ENCODE measurements around the gene NRROS.
A peak's percentile ranks its signal among the peaks of the same experiment; 100 is the strongest.
"Not testable (repeated sequence)": the region's sequence is repeated elsewhere in the genome, so short reads cannot be mapped to it uniquely, and the experiment has no call there.

NRROS gene

DNA sequence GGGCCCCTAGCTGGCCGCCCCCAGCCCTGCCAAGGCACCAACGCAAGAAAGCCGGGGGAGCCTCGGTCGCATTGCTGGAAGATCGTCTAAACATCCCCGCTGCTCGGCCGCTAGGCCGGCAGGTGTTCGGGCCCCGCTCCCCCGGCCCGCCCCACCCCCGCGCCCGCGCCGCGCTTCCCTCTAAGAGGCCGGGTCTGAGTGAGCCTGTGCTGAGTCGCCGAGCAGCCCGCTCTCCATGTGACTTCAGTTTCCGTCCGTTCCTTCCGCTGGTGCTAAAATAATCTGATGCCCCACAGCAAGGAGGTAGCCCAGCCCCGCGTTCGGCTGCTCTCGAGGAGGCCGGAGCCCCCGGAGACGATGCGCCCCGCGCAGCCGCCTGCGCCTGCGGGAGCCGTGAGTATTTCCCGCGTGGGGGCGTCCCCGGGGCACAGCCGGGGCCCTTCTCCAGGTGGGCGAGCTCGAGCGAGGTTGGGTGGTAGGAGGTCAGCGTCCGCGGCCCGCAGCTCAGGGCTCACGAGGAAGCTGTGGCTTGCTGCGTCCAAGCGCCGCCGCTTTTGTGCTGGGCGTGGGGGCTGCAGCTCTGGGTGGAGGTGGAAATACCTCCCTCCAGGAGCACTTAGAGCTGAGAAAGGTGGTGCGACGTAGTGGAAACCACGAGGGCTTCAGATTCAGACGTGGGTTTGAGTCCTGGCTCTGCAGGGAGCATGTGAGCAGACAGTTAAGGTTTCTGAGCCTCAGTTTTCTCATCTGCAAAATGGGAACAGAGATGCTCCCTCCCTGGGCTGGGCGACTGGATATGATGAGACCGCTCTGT lies at the start of gene NRROS:
NRROS (plus strand) TSS at position 212 of the 814 bp plus-strand sequence. CDS start 14,846 bp downstream, outside the sequence.
- no peak for DNase-seq (ENCODE audit: low read depth, low spot score)
- no peak within 1 kb of the TSS for H3K27ac ChIP-seq

DNA sequence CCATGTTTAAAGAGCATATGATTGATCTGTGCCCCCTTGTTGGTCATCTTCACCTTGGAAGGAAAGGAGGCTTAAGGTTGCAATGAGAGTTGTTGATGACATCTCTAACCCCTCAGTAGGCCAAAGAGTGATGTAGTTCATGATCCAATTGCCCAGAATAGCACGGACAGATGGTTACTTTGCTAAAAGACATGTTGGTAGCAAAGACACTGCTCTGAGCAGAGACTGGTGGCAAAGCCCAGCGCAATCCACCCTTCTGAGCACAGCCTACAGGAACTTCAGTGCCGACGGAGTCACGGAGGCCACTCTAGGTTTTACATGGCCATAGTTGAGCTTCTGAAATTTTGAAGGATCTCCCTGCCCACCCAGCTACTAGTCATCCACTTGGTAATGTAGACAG lies 49.2 kb upstream of the NRROS start:
- DNase-seq (ENCODE audit: low read depth, low spot score), result no peak
- H3K27ac ChIP-seq, result no peak overlapping the region

DNA sequence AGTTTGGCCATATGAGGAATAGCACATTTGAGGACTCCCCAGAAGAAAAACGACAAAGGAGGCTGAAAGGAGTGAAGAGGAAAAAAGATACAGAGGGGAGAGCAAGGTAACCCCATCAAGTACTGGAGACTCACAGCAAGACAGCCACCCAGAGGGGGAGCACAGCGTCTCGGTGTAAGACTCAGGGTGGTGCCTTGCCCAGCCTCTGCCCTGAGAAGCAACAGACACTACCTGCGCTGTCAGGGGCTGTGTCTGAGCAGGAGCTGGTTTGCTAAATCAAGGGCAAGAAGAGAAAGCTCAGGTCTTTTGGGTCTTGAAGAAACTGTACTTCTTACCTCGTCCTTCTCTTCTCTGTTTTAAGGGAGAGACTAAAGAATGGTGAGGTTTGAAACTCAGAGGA lies 43.1 kb upstream of the NRROS start:
- DNase-seq (ENCODE audit: low read depth, low spot score), result no peak
- no peak overlapping the region for H3K27ac ChIP-seq

DNA sequence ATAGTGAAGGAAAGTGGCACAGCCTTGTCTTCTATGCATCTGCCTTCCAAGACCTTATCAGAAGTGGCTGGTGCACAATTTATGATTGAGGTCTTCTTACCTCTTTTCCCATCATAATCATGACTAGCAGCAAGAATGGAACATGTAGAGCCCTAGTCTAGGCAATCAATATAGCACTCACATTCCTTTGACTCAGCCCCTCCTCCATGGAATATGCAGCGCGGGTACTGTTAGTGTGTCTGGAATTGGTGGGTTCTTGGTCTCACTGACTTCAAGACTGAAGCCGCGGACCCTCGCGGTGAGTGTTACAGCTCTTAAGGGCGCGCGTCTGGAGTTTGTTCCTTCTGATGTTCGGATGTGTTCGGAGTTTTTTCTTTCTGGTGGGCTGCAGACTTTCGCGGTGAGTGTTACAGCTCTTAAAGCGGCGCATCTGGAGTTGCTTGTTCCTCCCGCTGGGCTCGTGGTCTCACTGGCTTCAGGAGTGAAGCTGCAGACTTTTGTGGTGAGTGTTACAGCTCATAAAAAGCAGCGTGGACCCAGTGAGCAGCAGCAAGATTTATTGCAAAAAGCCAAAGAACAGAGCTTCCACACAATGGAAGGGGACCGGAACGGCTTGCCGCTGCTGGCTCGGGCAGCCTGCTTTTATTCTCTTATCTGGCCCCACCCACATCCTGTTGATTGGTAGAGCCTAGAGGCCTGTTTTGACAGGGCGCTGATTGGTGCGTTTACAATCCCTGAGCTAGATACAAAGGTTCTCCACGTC lies 41.3 kb upstream of the NRROS start:
- H3K27ac ChIP-seq; DNase-seq (ENCODE audit: low read depth, low spot score): not testable (repeated sequence)

DNA sequence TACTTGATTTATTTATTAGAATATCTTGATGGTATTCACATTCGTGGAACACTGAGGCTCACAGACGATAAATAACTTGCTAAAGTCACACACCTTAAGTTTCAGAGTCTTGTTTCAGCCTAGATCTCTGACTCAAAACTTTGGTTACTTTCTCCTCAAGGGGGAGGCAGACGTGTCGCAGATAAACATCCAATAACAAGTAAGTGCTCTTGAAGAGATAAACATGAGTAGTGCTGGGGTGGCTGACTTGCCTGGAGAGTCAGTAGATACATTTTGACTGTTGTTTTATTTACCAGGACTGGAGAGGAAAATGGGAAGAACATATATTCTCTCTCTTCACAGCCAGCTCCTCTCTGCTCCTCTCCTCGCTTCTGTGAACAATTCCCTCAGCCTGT lies 39.8 kb upstream of the NRROS start:
- no peak overlapping the region for H3K27ac ChIP-seq
- no peak for DNase-seq (ENCODE audit: low read depth, low spot score)

DNA sequence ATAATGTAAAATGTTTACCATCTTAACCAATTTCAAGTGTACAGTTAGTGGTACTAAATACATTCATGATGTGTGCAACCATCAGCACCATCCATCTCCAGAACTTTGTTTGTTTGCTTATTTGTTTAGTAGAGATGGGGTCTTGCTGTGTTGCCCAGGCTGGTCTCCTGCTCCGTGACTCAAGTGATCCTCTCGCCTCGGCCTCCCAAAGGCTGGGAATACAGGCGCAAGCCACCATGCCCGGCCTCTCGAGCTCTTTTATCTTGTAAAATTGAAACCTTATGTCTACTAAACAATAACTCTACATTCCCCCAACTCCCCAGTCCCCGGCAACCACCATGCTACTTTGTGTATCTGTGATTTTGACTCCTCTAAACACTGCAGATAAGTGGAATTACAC lies 39.1 kb upstream of the NRROS start:
- no peak for DNase-seq (ENCODE audit: low read depth, low spot score)
- H3K27ac ChIP-seq, result no peak overlapping the region

DNA sequence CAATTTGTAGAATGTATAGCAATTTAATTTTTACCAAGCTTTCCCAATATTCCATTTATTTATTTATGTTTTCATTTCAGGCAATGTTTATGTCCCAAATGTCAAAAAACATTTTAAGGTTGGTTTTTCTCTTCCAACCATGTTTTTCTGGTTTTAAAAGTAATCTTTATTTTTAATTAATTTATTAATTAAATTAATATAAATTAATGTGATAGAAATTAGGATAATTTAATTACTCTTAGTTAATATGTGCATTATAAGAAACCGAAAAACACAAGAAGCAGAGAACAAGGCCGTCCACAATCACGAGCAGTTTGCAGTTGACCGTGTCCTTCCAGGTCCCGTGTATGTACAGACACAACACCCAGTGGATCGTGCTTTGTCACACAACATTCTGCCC lies 36.8 kb upstream of the NRROS start:
- DNase-seq (ENCODE audit: low read depth, low spot score), result no peak
- no peak overlapping the region for H3K27ac ChIP-seq

DNA sequence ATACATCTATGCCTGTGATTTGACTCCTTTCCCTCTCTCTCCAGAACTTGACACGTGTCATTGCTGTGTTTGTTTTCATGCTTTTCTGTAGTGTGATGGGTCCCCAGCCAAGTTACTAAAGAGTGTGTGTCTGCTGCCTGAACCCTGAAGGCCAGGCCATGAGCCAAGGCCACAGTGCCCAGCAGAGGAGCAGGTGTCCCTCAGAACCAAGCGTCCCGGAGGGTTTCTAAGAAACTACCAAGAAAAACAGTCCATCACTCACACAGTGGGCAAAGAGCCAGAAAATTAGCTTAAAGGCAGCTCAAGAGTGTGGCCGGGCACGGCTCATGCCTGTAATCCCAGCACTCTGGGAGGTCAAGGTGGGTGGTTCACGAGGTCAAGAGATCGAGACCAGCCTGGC lies 35.8 kb upstream of the NRROS start:
- no peak for DNase-seq (ENCODE audit: low read depth, low spot score)
- H3K27ac ChIP-seq, result no peak overlapping the region

DNA sequence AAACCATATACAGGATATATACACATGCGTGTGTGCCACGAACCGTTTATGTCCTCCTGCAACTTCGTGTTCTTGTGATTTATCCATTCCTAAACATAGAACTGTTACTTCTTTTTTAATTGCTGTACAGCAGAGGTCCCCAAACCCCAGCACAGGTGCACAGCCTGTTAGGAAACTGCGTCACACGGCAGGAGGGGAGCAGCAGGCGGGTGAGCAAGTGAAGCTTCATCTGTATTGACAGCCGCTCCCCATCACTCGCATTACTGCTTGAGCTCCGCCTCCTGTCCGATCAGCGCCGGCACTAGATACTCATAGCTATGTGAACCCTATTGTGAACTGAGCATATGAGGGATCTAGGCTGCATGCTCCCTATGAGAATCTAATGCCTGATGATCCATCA lies 34.9 kb upstream of the NRROS start:
- H3K27ac ChIP-seq, result no peak overlapping the region
- DNase-seq (ENCODE audit: low read depth, low spot score), result no peak

DNA sequence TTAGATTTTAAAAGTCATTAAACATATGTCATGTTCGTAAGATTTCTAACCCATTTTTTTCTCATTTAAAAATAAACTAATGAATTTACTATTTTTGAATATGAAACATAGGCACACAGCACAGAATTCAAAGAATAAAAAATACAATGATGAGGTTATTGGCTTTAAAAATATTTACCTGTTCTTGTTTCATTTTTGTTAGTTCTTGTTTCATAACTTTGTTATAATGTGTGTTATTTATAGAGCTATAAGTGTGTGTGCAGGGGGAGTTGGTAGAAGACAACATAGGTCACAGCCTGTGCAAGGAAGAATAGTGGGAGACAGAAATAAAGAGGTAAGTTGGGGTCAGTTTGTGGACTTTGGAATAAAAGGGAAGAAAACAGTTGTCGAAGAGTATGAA lies 30.8 kb upstream of the NRROS start:
- H3K27ac ChIP-seq, result no peak overlapping the region
- no peak for DNase-seq (ENCODE audit: low read depth, low spot score)

DNA sequence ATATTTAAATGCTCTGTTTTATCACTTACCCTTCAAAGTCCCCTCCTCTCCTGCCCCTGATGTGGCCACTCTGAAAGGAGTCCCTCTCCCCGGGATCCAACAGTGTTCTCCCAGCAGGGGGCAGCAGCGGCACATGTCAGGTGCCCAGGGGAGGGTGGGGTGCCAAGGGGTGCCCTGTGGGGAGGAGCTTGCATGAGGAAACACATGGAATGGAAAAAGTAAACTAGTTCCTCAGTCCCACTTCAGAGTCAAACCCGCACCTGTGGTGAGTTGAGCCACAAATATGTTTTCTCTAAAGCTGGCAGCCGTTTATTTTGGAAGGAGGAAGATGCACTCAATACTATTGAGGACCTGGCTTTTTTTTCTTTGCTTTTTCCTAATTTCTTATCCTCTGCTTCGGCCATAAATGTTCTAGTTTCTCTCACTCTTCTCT lies 30.1 kb upstream of the NRROS start:
- H3K27ac ChIP-seq, result no peak overlapping the region
- DNase-seq (ENCODE audit: low read depth, low spot score), result peak; percentile 36

DNA sequence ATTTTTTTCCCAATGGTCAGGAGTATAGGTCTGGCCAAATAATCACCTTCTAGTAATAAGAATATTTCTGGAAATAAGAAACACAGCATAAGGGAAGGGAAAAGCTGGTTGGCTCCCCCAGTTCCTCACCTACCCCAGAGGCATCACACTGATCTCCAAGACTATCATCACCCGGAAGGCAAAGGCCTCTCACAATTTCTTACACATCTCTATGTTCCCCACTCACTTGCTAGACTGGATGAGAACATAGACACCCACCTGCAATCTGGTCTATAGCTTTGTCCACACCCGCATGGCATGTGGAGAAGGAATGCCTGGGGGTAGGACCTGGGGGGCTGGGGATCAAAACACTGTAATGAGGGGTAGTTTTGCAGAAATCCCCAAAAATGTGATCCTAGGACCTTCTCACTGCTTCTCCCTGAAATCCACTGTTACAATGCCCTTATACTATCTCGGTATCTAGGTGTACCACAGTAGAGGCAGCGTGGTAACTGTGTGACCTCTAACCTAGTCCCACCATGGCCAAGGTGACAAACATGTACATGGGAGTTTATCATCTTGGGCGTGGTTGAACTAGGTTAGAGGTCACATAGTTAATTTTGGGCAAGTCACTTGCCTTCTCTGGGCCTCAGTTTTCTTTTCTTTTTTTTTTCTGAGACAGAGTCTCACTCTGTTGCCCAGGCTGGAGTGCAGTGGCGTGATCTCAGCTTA lies 29.5 kb upstream of the NRROS start:
- DNase-seq (ENCODE audit: low read depth, low spot score), result no peak
- no peak overlapping the region for H3K27ac ChIP-seq

DNA sequence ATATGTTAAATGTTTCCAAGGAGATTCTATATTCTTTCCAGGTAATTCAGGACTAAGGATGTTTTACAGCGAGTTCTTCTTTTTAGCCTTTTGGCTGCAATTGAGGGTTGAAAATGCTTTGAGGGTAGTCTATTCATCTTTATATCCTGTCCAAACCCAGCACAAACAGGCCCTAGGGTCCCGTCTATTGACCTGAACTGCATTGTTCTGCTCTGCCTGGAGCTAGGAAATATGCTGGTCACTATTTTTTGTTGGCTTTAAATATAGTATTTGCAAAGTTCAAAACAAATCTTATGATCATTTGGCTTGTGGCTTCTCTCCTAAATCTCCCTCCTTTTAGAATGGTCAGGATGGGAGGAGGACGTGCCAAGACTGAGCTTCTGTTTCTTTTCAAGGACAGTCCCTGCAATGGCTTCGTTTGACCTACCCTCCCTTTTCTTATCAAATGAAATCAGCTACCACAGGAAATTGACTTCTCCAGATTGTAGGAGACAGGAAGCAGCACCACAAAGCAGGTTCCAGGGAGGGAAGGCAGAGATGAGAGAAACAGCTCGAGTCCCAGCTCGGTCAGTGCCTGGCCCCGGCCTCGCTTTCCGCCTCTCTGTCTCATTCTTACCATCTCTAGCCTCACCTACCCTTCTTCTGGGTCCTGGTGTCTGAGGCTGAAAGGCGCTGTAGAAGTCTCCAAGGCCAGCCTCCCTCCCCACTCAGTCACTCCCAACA lies 27.6 kb upstream of the NRROS start:
- DNase-seq (ENCODE audit: low read depth, low spot score), result no peak

DNA sequence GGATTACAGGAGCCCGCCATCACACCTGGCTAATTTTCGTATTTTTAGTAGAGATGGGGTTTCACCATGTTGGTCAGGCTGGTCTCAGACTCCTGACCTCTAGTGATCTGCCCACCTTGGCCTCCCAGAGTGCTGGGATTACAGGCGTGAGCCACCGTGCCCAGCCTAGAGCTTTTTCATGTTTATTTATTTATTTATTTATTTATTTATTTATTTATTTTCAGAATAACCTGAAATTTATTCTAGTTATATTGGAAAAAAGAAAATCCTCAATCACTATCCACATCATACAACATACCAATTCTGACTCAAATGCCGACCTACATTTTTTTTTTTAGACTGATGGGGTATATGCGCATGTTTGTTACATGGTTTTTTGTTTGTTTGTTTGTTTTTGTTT lies 24.3 kb upstream of the NRROS start:
- not testable (repeated sequence) for H3K27ac ChIP-seq; DNase-seq (ENCODE audit: low read depth, low spot score)

More for the DNA sequence above, 27.6 kb upstream of the NRROS start:
- no peak overlapping the region for H3K27ac ChIP-seq

DNA sequence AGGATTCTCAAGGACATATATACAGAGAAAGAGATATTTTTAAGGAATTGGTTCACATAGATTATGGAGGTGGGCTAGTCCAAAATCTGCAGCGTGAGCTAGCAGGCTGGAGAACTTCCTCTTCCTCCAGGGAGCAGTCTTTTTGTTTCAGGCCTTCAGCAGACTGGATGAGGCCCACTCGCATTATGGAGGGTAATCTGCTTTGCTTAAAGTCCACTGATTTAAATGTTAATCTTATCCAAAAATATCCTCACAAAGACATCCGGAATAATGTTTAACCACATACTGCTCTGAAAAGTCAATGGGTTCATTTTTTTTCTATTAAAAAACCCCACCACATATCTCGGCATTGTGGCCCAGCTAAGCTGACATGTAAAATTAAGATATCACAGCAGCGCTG lies 22.2 kb upstream of the NRROS start:
- no peak overlapping the region for H3K27ac ChIP-seq
- no peak for DNase-seq (ENCODE audit: low read depth, low spot score)

DNA sequence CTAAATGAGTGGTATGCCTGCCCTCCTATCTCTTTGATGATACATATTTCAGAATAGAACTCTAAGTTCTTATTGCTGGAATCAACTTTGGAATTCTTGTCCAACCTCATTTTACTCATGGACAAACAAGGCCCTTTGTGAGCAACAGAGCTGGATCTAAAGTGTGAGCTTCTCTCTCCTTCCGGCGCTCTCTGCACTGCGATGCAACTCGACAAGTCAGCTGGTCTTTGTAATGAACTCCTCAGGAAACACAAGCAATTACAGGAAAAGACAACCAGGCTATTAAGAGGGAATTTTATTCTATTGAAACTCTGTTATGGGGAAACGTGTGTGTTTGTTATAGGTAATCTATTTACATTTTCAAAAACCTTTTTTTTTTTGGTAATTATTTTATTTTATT lies 20.3 kb upstream of the NRROS start:
- no peak overlapping the region for H3K27ac ChIP-seq
- no peak for DNase-seq (ENCODE audit: low read depth, low spot score)

DNA sequence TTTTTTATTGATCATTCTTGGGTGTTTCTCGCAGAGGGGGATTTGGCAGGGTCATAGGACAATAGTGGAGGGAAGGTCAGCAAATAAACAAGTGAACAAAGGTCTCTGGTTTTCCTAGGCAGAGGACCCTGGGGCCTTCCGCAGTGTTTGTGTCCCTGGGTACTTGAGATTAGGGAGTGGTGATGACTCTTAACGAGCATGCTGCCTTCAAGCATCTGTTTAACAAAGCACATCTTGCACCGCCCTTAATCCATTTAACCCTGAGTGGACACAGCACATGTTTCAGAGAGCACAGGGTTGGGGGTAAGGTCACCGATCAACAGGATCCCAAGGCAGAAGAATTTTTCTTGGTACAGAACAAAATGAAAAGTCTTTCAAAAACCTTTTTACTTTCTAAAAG lies 19.9 kb upstream of the NRROS start:
- DNase-seq (ENCODE audit: low read depth, low spot score); H3K27ac ChIP-seq: not testable (repeated sequence)

DNA sequence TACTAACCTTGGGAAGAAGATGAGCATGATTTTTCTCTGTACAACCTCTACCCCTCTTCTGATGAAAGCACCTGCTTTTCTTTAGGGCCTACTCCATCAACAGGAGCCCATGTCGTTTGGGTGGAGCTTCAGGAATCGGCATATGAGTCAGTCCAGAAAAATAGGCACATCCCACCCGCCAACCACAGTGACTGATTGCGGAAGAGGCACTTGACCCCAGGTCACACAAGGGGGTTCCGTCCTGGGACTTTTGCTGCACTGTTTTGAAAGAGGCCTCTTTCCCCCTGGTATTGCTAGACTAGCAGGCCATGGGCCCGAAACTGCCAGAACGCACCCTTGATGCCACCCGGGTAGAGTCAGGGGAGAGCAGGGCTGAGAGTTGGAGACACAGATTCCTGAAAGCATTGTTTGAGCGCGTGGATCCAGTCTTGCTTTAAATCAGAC lies 19.3 kb upstream of the NRROS start:
- no peak overlapping the region for H3K27ac ChIP-seq
- DNase-seq (ENCODE audit: low read depth, low spot score), result no peak

DNA sequence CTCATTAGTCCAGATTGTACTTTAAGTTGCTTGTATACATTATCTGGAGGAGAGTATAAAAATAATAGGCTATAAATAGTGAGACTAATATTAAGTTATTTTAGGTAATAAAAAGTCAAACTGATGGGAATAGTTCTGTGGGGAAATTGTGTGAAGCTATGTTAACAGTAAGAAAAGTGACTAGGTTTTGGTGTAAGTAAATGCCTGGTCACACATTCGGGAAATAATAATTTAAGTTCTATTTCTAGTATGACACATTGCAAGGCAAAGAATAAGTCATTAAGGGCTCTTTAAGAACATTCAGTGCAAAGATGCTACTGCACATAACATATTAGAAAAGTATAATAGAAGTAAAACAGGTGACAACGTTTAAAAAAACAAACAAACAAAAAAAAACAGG lies 18.8 kb upstream of the NRROS start:
- no peak overlapping the region for H3K27ac ChIP-seq
- no peak for DNase-seq (ENCODE audit: low read depth, low spot score)

DNA sequence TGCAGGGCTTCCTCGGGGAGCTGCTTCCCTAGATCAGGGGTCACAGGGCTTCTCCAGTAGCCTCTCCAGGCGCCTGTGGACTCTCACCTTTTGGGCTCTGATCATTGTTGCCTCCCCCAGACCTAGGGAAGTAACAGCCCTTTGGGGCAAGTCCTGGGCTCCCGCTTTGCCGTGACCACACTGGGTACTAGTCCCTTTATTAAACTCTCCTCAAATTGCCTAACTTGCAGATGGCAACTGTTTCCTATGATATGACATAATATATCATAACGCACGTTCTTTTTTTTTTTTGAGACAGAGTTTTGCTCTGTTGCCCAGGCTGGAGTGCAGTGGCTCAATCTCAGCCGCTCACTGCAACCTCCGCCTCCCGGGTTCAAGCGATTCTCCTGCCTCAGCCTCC lies 17.9 kb upstream of the NRROS start:
- DNase-seq (ENCODE audit: low read depth, low spot score), result no peak
- no peak overlapping the region for H3K27ac ChIP-seq

All from epithelial cell of prostate (primary cell).